Activated T-cell treated with anti-CD3 and anti-CD28 coated beads for 24 hours (primary cell): ENCODE measurements around the gene RBMS3.

ENCODE experiments used
- DNase-seq: peaks from one replicate; pipeline ENCODE4 v3.0.0-alpha.2; 2020; ENCODE audit warnings: low read depth

The RBMS3 gene

GRCh38 chr3:29942297-29942696 lies 661.4 kb downstream of the RBMS3 start:
- DNase-seq: no peak

GRCh38 chr3:29949131-29949530 lies 668.3 kb downstream of the RBMS3 start:
- no peak for DNase-seq

GRCh38 chr3:29949940-29950616 lies 669.2 kb downstream of the RBMS3 start:
- DNase-seq: no peak

GRCh38 chr3:29952431-29952830 lies 671.6 kb downstream of the RBMS3 start:
- DNase-seq: no peak

GRCh38 chr3:29955413-29955812 lies 674.5 kb downstream of the RBMS3 start:
- DNase-seq: no peak

GRCh38 chr3:29958816-29959215 lies 677.9 kb downstream of the RBMS3 start:
- no peak for DNase-seq

- no peak for DNase-seq
Observed at GRCh38 chr3:29971895-29972294, 691.0 kb downstream of the RBMS3 start.

- no peak for DNase-seq
Observed at GRCh38 chr3:29972320-29972993, 691.6 kb downstream of the RBMS3 start.

GRCh38 chr3:29973763-29974162 lies 692.9 kb downstream of the RBMS3 start:
- DNase-seq: no peak

GRCh38 chr3:29976871-29977270 lies 696.0 kb downstream of the RBMS3 start:
- DNase-seq: no peak

- no peak for DNase-seq
Observed at GRCh38 chr3:29977360-29977759, 696.5 kb downstream of the RBMS3 start.

GRCh38 chr3:29978036-29978435 lies 697.2 kb downstream of the RBMS3 start:
- no peak for DNase-seq

- no peak for DNase-seq
Observed at GRCh38 chr3:29991198-29991597, 710.3 kb downstream of the RBMS3 start.

GRCh38 chr3:30002797-30003196 lies 721.9 kb downstream of the RBMS3 start:
- DNase-seq: no peak

GRCh38 chr3:30003741-30004140 lies 722.9 kb downstream of the RBMS3 start:
- no peak for DNase-seq

GRCh38 chr3:30004481-30004880 lies 723.6 kb downstream of the RBMS3 start:
- DNase-seq: no peak

GRCh38 chr3:30006111-30006510 lies 725.2 kb downstream of the RBMS3 start:
- no peak for DNase-seq

- no peak for DNase-seq
Observed at GRCh38 chr3:30007668-30008067, 726.8 kb downstream of the RBMS3 start.

GRCh38 chr3:30011237-30011803 lies 730.4 kb downstream of the RBMS3 start:
- no peak for DNase-seq

- DNase-seq: peak; percentile 13
Observed at GRCh38 chr3:30012941-30013543, 732.2 kb downstream of the RBMS3 start.

GRCh38 chr3:30017901-30018300 lies 737.0 kb downstream of the RBMS3 start:
- DNase-seq: no peak

GRCh38 chr3:30020380-30020779 lies 739.5 kb downstream of the RBMS3 start:
- DNase-seq: no peak

GRCh38 chr3:30024466-30024865 lies 743.6 kb downstream of the RBMS3 start:
- no peak for DNase-seq
